ENCODE data around the gene MS4A12. TPM values are rescaled to one million over a fixed set of nuclear protein-coding genes. Genes with fewer than 3 reads are reported as not detected.

MS4A12 gene
- total and polyA plus RNA-seq, 8 donors, result 1.1 to 4.6 (median 2.9) TPM; not detected in 5

DNA sequence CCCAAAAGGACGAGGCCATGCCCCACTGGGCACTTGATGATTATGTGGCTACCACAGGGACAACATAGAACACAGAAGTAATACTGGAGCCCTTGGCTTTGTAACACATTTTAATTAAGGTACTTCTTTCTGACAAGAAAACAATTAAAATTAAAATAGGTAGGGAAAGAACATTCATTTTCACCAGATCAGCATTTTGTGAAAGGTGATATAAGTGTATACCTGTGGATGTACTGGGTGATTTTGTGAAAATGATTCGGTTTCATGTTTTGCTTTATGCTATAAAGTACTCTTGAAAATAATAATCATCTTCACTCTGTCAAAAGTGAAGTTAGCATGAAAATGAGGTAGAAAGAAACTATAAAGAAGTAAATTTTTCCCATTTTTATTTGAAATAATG, 876 bp downstream of the MS4A12 start:
- WGBS, 5 donors, result 80 to 89% (median 84%) methylated on average over 2 of the region's 2 CpGs

DNA sequence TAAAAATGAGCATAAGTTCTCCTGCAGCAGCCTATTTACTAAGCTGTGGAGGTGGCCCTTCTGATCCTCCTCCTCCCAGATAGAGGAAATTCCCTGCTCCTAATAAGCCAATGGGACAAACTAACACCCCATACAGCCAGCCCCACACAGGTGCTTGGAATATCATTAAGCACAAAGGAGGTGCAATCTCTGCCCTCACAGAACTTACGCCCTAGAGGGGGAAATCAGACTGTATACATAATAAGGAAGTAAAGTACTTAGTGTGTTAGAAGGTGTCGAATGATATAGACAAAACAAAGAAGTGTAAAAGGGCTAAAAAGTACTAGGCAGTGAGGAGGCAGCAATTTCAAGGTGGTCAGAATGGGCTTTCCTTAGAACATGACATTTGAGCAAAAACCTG, 5.8 kb downstream of the MS4A12 start:
- Histone ChIP-seq H3K4me1 (no peaks in the 10 kb centered on the region), H3K27ac (no peak overlapping the region), H3K36me3 (no peaks in the 10 kb centered on the region), H3K9me3 (no peaks in the 10 kb centered on the region), H3K4me3 (no peak overlapping the region), H3K27me3 (no peaks in the 10 kb centered on the region)
- DNase-seq, result no peak
- WGBS, 5 donors, result 61 to 85% (median 72%) methylated on average over 2 of the region's 2 CpGs
- TF ChIP-seq POLR2A (IDR thresholded peaks at IDR 0.05) (no peak), EP300 (IDR thresholded peaks at IDR 0.05) (no peak), CTCF (IDR thresholded peaks at IDR 0.05) (no peak), POLR2AphosphoS5 (IDR thresholded peaks at IDR 0.05) (no peak)
- intact Hi-C loops (cut with DNase I; ENCODE audit: low total_unique reads), result no loop called here

More for the DNA sequence above, 876 bp downstream of the MS4A12 start:
- Histone ChIP-seq H3K27me3 (no peaks in the 10 kb centered on the region), H3K9me3 (no peaks in the 10 kb centered on the region), H3K27ac (no peak overlapping the region), H3K4me3 (no peak overlapping the region), H3K4me1 (no peaks in the 10 kb centered on the region), H3K36me3 (no peaks in the 10 kb centered on the region)
- no peak for TF ChIP-seq EP300 (IDR thresholded peaks at IDR 0.05)
- no peak for TF ChIP-seq POLR2A (IDR thresholded peaks at IDR 0.05)
- TF ChIP-seq CTCF (IDR thresholded peaks at IDR 0.05), result no peak
- TF ChIP-seq POLR2AphosphoS5 (IDR thresholded peaks at IDR 0.05), result no peak
- no peak for DNase-seq
- intact Hi-C loops (cut with DNase I; ENCODE audit: low total_unique reads), result no loop called here

- Histone ChIP-seq H3K4me1 (no peaks in the 10 kb centered on the region), H3K36me3 (no peaks in the 10 kb centered on the region), H3K9me3 (no peaks in the 10 kb centered on the region), H3K27me3 (no peaks in the 10 kb centered on the region), H3K4me3 (no peak overlapping the region), H3K27ac (no peak overlapping the region)
- intact Hi-C loops (cut with DNase I; ENCODE audit: low total_unique reads), result no loop called here
- 58 to 75% (median 70%) methylated on average over 4 of the region's 4 CpGs for WGBS, 5 donors
- peak in 1 of 2 donors; percentile 8 for DNase-seq
- TF ChIP-seq EP300 (IDR thresholded peaks at IDR 0.05) (no peak), CTCF (IDR thresholded peaks at IDR 0.05) (no peak), POLR2AphosphoS5 (IDR thresholded peaks at IDR 0.05) (no peak), POLR2A (IDR thresholded peaks at IDR 0.05) (no peak)
These were observed 6.3 kb downstream of the MS4A12 start for GRCh38 chr11:60498853-60499252.

DNA sequence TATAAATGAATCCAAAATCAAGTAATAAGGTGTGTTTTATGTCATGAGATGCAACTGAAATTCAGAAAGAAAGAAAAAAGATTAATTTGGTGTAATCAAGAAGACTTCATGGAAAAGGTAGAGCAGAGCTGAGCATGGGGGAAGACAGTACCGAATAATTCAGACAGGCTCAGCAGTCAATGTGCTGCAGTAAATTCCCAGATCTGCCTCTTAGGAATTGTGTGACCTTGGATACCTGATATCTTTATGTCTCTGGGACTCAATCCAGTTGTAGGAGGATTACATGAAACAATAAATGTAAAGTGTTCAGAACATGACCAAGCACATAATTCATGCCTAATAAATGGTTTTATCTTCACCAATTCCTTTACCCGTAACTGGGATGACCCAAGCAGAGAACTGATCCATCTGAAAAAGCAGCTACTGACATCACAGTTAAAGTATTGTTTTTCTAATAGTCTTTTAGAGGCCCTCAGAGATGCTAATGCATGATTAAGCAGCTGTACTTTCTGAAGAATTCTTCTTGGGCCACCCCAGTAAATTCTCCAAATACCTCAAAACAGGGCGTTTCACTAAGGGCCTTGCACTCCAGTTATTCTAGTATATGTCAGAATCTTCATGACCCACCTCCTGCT, 7.8 kb downstream of the MS4A12 start:
- Histone ChIP-seq H3K4me3 (no peak overlapping the region), H3K36me3 (no peaks in the 10 kb centered on the region), H3K27ac (no peak overlapping the region), H3K9me3 (no peaks in the 10 kb centered on the region), H3K27me3 (no peaks in the 10 kb centered on the region), H3K4me1 (no peaks in the 10 kb centered on the region)
- DNase-seq, result no peak
- no peak for TF ChIP-seq CTCF (IDR thresholded peaks at IDR 0.05)
- intact Hi-C loops (cut with DNase I; ENCODE audit: low total_unique reads), result no loop called here
- WGBS, 5 donors, result 71 to 79% (median 78%) methylated on average over 3 of the region's 3 CpGs

Data from stomach (tissue), 9 donors.